Measurements from ENCODE around the gene DDHD1. TPM values are rescaled to one million over a fixed set of nuclear protein-coding genes. Genes with fewer than 3 reads are reported as not detected.
A peak's percentile ranks its signal among the peaks of the same experiment; 100 is the strongest.

The DDHD1 gene
- total RNA-seq, 1 donor from 2014 or later = 59.8 TPM

GRCh38 chr14:53055003-53055402 is 98.1 kb downstream of the DDHD1 start:
- no peaks in the 10 kb centered on the region for H3K4me1 Mint-ChIP-seq
- H3K4me3 Mint-ChIP-seq = no peak overlapping the region
- TF ChIP-seq CTCF (IDR thresholded peaks at IDR 0.05) = peak; percentile 86
- no peaks in the 10 kb centered on the region for H3K27me3 Mint-ChIP-seq
- no peak for DNase-seq
- no peak overlapping the region for H3K27ac Mint-ChIP-seq
- peak; percentile 56 for ATAC-seq (ENCODE audit: low read depth)
- CTCF ChIA-PET = interaction anchor here (0.7 to 2.7 kb wide), 6 partner anchors 14 to 755 kb away, joined by 3 to 8 read pairs (median 4); no protein-coding TSS in a partner anchor
- intact Hi-C loops (cut with micrococcal nuclease) = loop anchor here (1.0 to 10.0 kb wide), 5 partner anchors 98 to 1292 kb away; partner anchors contain the start of gene DDHD1
- peaks cover 40% of the 10 kb centered on the region for H3K36me3 Mint-ChIP-seq (ENCODE audit: low read depth)
- H3K9me3 Mint-ChIP-seq = no peaks in the 10 kb centered on the region
- POLR2A ChIA-PET = no interaction called here

DNA sequence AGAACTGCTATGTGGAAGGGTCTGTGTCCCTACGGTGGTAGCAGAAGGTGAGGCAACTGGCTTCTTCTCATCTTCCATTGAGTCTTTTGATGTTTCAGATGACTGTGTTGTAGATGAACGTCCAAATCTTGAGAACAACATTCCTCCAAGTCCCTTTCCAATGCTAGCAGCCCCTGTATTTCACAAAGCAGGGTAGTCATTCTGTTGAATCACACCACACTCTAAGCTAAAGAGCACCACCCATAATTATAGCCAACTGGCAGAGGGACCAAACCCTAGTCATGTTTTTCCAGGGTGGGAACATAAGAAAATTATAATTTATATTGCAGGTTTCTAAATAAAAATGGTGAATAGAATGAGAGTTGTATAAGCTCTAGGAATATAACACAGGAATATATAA is 98.7 kb downstream of the DDHD1 start:
- H3K27me3 Mint-ChIP-seq = no peaks in the 10 kb centered on the region
- CTCF ChIA-PET = interaction anchor here (1.0 to 2.7 kb wide), 4 partner anchors 14 to 251 kb away, joined by 3 to 8 read pairs (median 5); no protein-coding TSS in a partner anchor
- intact Hi-C loops (cut with micrococcal nuclease) = loop anchor here (2.0 to 10.0 kb wide), 2 partner anchors 98 to 250 kb away; partner anchors contain the start of gene DDHD1
- no peaks in the 10 kb centered on the region for H3K9me3 Mint-ChIP-seq
- no peak for TF ChIP-seq CTCF (IDR thresholded peaks at IDR 0.05)
- H3K4me1 Mint-ChIP-seq = no peaks in the 10 kb centered on the region
- no peak overlapping the region for H3K27ac Mint-ChIP-seq
- H3K4me3 Mint-ChIP-seq = no peak overlapping the region
- ATAC-seq (ENCODE audit: low read depth) (no peak), DNase-seq (no peak)
- POLR2A ChIA-PET = no interaction called here
- peaks cover 45% of the 10 kb centered on the region for H3K36me3 Mint-ChIP-seq (ENCODE audit: low read depth)

GRCh38 chr14:53048631-53049030 is 104.5 kb downstream of the DDHD1 start:
- no peak for DNase-seq
- no peak for TF ChIP-seq CTCF (IDR thresholded peaks at IDR 0.05)
- H3K4me1 Mint-ChIP-seq = no peaks in the 10 kb centered on the region
- no peak overlapping the region for H3K4me3 Mint-ChIP-seq
- CTCF ChIA-PET = no interaction called here
- POLR2A ChIA-PET = no interaction called here
- intact Hi-C loops (cut with micrococcal nuclease) = no loop called here
- no peaks in the 10 kb centered on the region for H3K9me3 Mint-ChIP-seq
- H3K36me3 Mint-ChIP-seq (ENCODE audit: low read depth) = peaks cover 46% of the 10 kb centered on the region
- H3K27me3 Mint-ChIP-seq = no peaks in the 10 kb centered on the region
- H3K27ac Mint-ChIP-seq = no peak overlapping the region
- ATAC-seq (ENCODE audit: low read depth) = no peak

GRCh38 chr14:53047307-53048069 is 105.6 kb downstream of the DDHD1 start:
- ATAC-seq (ENCODE audit: low read depth) (no peak), DNase-seq (no peak)
- Mint-ChIP-seq H3K4me1 (no peaks in the 10 kb centered on the region), H3K9me3 (no peaks in the 10 kb centered on the region), H3K27ac (no peak overlapping the region), H3K36me3 (ENCODE audit: low read depth) (peaks cover 52% of the 10 kb centered on the region), H3K4me3 (no peak overlapping the region), H3K27me3 (no peaks in the 10 kb centered on the region)
- TF ChIP-seq CTCF (IDR thresholded peaks at IDR 0.05) = no peak
- POLR2A ChIA-PET = interaction anchor here (0.7 kb wide), 1 partner anchor 1881 kb away, joined by 3 read pairs; no protein-coding TSS in a partner anchor
- CTCF ChIA-PET = no interaction called here
- intact Hi-C loops (cut with micrococcal nuclease) = no loop called here

- POLR2A ChIA-PET = no interaction called here
- no peak overlapping the region for H3K4me3 Mint-ChIP-seq
- ATAC-seq (ENCODE audit: low read depth) = no peak
- H3K9me3 Mint-ChIP-seq = no peaks in the 10 kb centered on the region
- TF ChIP-seq CTCF (IDR thresholded peaks at IDR 0.05) = no peak
- CTCF ChIA-PET = no interaction called here
- no peaks in the 10 kb centered on the region for H3K4me1 Mint-ChIP-seq
- no peak for DNase-seq
- intact Hi-C loops (cut with micrococcal nuclease) = no loop called here
- no peak overlapping the region for H3K27ac Mint-ChIP-seq
- peaks cover 59% of the 10 kb centered on the region for H3K36me3 Mint-ChIP-seq (ENCODE audit: low read depth)
- H3K27me3 Mint-ChIP-seq = no peaks in the 10 kb centered on the region
Measured at GRCh38 chr14:53044486-53044885, 108.6 kb downstream of the DDHD1 start.
